HG02981 (cell line): ENCODE measurements around the gene ZBTB5.
"Not testable (repeated sequence)": the region's sequence is repeated elsewhere in the genome, so short reads cannot be mapped to it uniquely, and the experiment has no call there.

Experiments
- ATAC-seq: cut with Tn5 transposase; IDR thresholded peaks from one replicate; pipeline ENCODE4 v1.9.1; 2021; ENCODE audit warnings: mild to moderate bottlenecking, moderate library complexity; ENCODE audit not compliant: unreplicated experiment

The ZBTB5 gene

DNA sequence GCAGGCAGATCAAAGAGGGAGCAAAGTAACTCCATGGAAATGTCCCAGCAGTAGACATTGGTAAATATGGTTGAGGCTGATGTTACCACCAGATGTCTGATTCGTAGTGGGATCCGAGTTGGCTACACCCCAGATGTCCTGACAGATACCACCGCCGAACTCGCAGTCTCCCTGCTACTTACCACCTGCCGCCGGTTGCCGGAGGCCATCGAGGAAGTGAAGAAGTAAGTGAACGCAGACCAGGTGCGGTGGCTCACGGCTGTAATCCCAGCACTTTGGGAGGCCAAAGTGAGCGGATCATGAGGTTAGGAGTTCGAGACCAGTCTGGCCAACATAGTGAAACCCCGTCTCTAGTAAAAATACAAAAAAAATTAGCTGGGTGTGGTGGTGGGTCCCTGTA, 38.8 kb downstream of the ZBTB5 start:
- ATAC-seq = not testable (repeated sequence)

DNA sequence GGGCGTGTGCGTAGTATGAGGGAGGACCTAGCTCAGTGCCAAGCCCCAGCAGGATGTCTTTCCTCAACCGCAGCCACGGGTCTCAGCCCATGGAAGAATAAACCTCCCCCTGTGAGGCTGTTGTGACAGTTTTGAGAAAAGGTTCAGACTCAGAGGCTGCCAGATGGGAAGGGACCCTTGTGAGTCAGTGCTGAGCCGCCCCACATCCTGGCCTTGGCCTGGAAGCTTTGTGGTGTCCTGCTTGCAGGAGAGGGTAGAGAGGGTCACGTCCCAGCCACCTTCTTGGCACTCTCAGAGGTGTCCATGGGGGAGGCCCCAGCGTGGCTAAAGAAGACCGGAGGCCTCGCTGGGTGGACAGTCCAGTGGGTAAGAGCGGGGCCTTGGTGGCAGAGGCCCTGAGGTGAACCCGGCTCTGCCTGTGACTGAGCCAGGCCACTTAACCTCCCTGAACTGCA, 39.9 kb downstream of the ZBTB5 start:
- no peak for ATAC-seq

DNA sequence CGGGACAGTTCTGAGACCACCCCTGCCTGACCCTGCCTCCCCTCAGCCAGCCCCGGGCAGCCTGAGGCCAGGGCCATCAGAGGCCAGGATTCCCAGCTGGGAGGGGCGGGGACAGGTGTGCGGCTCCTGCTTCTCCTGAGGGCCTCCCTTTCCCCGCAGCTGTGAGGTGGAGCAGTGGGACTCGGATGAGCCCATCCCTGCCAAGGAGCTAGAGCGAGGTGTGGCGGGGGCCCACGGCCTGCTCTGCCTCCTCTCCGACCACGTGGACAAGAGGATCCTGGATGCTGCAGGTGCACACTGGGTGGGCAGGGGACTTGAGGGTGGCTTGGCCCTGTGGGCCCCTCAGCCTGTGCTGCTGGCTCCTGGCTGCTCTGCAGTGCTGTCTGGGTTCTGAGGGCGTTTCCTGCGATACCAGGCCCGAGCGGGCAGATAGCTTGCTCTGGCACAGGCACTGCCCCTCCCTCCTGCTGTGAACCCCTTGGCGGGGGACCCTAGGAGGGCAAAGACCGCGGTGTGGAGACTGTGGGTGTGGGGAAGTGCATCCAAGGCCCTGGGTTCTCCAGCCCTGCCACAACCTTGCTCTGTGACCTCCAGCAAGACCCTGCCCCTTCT, 40.5 kb downstream of the ZBTB5 start:
- ATAC-seq = no peak

DNA sequence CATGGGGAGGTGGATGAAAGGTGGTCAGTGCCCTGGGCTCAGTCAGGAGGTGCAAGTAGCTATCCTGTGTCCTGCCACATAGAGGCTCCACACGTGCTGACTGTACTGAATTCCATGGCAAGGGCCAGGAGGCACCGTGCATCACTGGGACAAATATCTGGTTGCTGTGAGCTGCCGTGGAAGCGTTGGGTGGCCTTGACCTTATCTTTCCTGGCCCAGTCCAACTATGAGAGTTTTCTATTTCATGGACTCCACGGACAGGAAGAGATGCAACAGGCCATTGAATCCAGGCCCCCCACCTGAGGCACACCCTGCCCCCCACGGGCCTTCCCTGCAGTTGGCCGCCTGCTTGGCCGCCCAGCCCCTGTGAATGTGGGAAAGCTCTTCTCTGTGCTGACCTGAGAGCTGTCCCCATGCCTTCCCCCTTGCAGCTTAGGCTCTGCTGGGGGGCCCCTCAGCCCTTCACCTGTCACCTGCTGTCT, 41.0 kb downstream of the ZBTB5 start:
- no peak for ATAC-seq

DNA sequence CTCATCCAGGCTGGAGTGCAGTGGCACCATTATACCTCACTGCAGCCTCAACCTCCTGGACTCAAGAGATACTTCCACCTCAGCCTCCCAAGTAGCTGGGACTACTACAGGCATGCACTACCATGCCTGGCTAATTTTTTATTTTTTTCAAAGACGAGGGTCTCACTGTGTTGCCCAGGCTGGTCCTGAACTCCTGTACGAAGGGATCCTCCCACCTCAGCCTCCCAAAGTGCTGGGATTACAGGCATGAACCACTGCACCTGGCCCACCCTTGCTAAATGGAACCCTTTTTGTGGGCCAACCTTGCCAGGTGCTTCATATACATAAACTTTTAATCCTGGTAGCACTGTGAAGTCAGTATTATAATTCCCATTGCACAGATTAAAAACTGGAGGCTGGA, 41.7 kb downstream of the ZBTB5 start:
- no peak for ATAC-seq

DNA sequence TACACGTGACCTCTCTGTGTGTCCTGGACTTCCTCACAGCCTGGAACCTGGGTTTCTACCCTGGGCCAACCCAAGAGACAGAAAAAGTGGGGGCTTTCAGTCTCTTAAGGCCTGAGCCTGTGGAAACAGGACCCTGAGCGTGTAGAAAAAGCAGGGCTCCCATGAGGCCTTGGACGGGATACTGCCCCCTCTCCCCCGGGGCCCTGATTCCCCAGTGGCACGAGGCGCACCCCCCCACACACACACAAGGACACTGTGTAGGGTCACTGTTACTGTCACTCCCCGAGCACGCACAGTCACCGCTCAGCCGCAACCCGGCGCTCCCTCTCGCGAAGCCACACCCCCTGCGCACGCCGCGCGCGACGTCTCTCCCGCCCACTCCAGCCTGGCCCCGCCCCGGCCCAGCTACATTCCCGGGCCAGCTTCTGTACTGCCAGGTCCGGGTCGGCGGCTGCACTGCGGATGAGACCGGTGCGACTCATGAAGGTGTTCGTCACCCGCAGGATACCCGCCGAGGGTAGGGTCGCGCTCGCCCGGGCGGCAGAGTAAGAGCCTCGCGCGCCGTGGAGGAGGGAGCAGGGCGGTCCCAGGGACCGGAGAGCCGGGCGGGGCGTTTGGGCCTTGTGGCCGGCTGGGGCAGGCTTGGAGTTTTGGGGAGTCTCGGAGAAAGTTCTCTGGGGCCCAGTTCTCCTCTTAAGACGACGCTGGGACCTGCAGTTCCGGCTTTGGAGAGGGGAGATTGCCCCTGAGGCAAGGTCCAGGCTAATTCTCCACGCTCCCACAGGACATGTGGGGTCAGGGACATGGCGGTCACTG, 42.8 kb downstream of the ZBTB5 start, which contains the start of gene GRHPR:
GRHPR (plus strand) TSS at position 408 of the 816 bp plus-strand sequence; CDS start at position 463, 55 bp downstream.
- peak; percentile 90 for ATAC-seq

DNA sequence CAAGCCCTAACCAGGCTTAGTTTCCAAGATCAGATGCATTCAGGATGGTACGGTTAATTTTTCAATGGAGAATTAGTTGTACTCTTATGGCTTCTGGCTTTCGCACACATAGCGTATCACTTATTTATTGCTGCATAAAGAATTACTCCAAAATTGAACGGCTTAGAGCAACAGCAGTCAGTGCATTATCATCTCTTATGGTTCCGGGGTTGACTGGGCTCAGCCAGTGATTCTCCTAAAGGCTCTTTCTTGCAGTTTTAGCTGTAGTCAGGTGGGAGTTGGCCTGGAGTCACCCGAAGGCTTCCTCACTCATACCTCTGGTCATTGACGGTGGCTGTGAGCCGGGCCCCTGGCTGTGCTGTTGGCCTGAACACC, 43.3 kb downstream of the ZBTB5 start:
- no peak for ATAC-seq

DNA sequence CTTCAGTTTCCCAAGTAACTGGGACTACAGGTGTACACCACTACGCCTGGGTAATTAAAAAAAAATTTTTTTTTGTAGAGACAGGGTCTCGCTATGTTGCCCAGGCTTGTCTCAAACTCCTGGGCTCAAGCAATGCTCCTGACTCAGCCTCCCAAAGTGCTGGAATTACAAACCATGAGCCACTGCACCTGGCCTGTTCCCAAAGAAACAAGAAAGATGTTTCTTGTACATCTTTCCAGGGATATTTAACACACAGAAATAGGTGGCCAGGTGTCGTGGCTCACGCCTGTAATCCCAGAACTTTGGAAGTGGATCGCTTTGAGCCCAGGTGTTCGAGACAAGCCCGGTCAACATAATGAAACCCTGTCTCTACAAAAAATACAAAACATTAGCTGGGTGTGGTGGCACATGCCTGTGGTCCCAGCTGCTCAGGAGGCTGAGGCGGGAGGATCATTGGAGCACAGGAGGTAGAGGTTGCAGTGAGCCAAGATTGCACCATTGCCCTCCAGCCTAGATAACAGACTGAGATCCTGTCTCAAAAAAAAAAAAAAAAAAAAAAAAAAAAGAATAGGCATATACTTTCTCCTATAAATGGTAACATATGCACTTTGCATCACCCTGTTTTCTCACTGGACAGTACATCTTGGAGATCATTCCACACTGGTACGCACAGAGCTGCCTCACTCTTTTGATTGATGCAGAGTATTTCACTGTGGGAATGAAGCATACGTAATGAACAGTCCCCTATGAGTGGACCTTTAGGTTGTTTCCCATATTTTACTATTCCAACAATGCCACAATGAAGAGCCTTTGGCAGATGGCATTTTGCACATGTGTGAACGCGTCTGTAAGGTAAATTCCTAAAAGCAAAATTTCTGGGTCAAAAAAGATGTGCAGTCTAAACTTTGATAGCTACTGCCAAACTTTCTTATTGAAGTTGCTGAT, 44.7 kb downstream of the ZBTB5 start:
- no peak for ATAC-seq

DNA sequence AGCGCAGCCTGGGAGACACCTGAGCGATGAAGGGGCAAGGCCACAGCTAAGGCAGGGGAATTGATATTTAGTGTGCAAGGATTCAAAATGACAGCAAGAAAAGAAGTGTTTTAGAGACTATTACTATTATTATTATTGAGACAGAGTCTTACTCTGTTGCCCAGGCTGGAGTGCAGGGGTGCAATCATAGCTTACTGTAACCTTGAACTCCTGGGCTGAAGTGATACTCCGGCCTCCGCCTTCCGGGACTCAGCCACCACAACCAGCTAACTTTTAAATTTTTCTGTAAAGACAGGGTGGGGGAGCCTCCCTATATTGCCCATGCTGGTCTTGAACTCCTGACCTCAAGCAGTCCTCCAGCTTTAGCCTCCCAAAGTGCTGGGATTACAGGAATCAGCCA, 46.0 kb downstream of the ZBTB5 start:
- ATAC-seq = no peak

DNA sequence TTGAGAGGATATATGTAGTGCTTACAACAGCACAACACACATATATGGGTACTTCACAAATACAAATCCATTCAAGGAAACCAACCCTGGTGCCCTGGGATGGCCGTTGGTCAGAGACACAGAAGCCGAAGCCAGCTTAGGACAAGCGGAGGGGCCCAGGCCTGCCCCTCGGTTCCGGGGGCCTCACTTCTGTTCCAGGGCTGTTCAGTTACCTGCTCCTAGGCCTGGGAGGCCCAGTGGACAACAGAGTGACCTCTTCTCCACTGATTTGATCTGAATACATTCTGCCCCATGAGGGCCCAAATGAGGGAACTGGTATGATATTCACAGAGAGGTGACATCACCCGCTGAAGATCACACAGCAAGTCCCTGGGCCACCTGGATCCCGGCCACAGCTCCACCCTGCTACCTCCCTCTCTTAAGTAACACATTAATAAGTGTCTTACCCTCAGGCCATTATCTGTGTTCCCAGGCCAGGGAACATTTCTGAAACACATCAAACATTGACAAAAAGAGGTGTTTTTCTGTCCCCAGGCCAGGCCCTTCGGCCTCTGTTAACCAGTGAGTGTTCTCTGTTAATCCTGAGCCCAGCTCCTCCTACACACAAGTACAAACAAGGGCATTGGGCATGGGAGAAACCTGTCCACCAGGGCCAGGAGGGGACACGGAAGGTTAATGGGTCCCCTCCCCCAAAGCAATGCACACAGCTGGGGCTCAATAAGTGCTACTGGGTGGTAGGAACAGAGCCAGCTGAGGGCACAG, 47.2 kb downstream of the ZBTB5 start:
- no peak for ATAC-seq

DNA sequence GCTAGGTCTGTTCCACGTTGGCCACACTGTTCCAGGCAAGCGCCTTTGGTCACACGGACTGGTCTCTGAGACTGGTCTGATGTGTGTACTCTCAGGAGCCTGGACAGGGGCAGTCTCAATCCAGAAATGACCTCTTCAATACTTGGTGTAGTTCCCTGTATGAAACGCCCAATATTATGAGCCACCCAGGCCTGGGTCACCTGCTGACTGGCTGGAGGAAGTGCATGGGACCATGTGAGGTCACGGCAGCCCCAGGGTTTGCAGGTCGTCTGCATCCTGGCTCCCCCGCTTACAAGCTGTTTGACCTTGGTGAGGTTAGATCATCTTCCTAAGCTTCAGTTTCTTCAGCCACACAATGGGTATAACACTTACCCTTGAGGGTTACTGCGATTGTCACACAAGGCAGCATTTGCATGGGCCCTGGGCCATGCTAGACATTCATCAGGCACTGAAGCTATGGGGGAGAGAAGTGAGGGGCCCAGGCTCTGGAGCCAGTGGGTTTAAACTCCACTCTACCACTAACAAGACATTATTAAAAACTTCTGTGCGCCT, 47.9 kb downstream of the ZBTB5 start:
- ATAC-seq = no peak

DNA sequence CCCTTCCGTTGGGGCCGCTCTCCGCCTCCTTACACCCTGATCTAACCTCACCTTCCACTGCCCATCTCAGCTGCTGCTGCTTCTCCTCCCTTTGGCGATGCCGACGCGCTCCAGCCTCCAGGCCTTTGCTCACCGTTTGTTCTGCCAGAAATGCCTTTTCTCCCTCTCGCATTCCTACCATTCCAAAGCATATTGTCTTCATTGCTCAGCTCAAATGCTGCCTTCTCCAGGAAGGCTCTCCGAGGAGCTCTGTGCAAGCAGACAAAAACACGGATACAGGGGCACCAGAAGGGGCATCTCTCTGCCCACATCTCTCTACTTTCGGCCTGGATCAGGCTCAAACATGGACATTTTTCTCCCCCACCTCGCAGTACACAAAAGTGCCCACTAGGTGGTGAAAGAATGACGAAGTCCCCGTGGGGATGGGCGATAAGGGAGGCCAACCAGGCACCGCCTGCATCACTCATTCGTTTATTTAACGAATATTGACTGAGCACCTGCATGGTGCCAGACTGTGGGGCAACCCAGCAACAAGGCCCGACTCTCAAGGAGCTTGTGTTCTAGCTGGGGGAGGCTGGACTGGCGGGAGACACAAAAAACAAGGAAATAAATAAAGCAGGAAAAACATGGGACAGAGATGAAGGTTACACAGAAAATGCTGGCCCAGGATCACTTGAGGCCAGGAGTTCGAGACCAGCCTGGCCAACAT, 50.1 kb downstream of the ZBTB5 start:
- no peak for ATAC-seq

DNA sequence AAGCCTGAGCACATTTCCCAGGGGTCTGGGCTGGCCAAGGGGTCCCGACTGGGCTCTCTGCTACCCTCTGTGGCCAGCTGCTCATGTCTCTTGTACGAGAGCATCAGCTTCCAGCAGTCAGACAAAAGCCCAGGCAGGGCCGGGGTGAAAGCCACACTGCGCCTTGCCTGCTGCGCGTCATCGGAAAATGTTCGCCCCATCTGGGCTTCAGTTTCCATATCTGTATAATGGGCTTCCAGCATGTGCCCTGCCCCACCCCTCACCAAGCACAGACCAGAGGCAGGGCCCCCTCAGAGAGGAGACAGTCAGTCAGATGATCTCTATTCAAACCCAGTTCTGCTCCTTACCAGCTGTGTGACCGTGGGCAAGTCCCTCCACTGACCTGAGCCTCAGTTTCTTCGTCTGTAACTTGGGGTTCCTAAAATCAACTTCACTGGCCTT, 50.7 kb downstream of the ZBTB5 start:
- ATAC-seq = no peak

DNA sequence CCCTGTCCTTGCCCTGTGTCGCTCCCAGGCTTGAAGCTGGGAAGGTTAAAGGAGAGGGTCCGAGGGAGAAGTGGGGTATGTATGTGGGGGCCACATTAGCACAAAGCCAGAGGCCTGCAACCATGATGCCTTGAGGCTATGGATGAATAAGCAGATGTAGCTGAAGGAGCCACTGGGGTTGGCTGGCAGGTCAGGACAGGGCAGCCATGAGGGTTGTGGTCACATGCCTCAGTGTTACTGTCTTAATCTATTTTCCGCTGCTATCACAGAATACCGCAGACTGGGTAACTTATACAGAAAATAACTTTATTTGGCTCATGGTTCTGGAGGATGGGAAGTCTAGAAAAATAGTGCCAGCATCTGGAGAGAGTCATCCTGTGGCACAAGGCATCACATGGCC, 51.9 kb downstream of the ZBTB5 start:
- no peak for ATAC-seq

DNA sequence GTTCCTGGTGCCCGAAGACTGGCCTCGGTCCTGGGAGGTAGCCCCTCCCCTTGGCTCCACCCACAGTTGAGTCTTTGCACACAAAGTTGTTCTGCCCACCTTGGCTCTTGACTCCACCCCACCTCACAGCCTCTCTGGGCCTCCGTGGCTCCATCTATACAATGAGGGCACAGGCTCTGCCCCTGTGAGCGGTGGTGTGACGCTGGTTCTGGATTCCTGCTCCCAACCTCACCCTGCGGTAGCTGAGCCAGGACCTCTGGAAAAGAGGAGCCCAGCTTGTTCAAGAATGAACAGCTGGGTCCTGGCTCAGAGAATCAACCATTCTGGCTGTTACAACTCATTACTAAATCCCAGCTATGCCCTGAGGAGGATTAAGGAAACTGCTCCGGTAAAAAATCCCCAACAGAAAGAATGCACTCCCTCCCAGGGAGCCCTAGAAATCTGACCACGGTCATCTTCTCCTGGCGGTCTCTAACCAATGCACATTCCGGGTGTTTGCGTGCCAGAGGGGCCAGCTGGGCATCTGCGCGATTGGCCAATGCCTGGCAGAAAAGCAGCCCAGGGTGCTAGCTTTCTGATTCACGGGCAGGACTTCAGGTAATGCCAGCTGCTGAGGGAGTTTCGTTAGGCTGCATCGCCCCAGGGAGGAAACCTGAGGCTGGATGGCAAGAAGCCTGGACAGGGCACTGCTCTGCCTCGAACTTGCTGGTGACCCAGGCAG, 52.7 kb downstream of the ZBTB5 start:
- ATAC-seq = no peak

DNA sequence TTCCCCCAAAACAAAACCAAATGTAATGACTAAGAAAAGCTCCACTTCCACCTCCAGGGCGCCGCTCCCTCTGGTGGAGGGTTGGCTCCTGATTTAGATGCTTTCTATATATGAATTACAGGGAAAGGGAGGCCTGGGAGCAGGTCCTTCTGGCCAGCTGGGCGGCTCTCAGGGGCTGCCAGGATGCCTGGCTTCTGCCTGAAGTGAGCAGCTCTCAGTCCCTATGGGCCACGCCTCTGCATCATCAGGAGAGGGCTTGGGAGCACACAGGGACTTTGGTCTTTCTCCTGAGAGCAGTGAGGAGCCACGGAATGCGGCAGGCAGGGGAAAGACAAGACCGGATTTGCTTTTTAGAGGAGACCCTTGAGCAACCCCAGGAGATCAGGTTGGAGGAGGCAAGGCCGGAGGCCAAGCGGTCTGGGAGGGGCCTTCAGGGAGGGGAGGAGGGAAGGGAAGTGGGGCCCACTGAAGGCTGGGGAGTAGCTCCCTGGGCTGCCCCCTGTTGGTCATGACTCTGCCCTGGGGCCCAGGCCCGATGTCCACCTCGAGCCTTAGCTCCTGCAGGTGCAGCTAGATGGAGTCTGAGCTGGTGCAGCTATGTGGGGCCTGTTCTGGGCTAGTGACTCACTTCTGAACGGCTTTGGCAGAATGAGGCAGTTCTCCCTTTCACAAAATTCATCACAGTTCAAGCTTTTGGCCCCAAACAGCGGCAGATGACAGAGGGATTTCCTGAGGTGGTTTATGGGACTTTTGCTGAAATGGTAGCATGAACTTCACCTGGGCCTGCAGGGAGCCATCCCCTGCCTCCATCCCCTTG, 54.1 kb downstream of the ZBTB5 start:
- peak; percentile 21 for ATAC-seq

DNA sequence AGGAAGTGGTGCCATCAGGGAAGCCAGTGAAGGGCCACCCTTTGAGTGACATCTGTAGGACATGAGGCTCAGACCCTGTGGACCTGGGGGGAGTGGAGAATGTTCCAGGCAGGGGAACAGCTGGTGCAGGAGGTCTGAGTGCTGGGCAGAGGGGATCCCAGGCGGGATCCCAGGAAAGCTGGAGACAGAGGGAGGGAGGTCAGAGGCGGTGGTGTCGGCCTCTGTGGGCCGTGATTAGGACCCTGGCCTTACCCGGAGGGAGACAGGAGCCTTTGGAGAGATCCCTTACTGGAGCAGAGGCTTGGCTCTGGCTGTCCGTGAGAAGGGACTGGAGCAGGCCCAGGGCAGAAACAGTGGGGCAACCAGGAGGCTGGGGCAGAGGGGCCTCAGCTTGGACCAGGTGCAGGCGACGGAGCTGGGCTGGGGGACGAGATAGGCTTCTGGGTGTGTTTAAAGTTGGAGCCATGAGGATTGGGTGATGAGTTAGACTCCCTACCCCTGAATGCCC, 54.8 kb downstream of the ZBTB5 start:
- no peak for ATAC-seq
